ENCODE data around the gene SET.
A peak's percentile ranks its signal among the peaks of the same experiment; 100 is the strongest.
"Not testable (repeated sequence)": the region's sequence is repeated elsewhere in the genome, so short reads cannot be mapped to it uniquely, and the experiment has no call there.

SET gene

DNA sequence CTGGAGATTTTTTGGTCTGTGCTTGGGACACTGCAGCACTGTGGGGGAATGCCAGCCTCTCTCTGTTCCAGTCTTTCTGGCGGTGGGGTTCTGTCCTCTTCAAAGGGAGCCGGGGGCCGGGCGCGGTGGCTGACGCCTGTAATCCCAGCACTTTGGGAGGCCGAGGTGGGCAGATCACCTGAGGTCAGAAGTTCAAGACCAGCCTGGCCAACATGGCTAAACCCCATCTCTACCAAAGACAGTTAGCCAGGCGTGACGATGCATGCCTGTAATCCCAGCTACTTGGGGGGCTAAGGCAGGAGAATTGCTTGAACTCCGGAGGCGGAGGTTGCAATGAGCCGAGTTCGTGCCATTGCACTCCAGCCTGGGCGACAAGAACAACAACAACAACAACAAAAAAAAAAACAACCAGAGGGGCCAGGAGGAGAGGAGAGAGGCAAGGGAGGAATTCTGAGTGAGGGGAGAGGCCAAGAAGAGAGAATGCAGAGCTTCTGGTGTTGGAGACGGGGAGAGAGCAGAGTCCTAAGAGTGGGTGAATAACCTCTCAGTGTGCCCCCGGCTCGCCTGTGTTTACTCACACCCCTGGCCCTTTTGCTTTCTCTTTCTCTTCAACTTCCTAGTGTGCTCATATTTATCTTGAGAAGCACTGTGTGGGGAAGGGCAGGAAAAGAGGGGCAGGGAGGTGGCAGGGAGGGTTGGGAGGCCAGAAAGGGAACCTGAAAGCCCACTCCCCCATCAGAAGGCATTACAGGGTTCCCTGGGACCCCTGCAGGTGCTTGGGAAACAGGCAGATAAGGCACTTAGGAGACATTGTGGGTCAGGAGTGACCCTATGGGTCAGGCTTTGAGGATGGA is 3.2 kb upstream of the SET start:
- Histone ChIP-seq H3K9me3 (ENCODE audit: control insufficient read depth, low read length) (no peaks in the 10 kb centered on the region), H3K36me3 (ENCODE audit: control insufficient read depth, insufficient read depth, low read length) (no peaks in the 10 kb centered on the region), H3K4me3 (ENCODE audit: insufficient read depth, low read depth, low read length, poor library complexity, severe bottlenecking) (peak overlapping the region; percentile 36), H3K27ac (ENCODE audit: insufficient read depth, low read length, poor library complexity, severe bottlenecking) (peak overlapping the region; percentile 71), H3K4me1 (ENCODE audit: control insufficient read depth, insufficient read depth, low read length, poor library complexity, severe bottlenecking) (peaks cover 39% of the 10 kb centered on the region), H3K27me3 (replicated peaks; ENCODE audit: control insufficient read depth, insufficient read depth, low read length, poor library complexity, severe bottlenecking) (no peaks in the 10 kb centered on the region)
- DNase-seq = peak in 1 of 3 donors; percentile 8

DNA sequence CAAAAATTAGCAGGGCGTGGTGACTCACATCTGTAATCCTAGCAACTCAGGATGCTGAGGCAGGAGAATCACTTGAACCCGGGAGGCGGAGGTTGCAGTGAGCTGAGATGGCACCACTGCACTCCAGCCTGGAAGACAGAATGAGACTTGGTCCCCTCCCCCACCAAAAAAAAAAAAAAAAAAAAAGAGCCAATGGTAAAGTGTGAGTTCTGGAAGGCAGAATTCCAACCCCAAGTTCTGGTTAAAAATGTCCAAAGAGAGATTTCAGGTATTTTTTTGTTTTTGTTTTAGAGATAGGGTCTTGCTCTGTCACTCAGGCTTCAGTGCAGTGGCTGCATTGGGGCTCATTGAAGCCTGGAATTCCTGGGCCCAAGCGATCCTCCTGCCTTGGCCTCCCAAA is 1.6 kb upstream of the SET start:
- Histone ChIP-seq H3K4me3 (ENCODE audit: insufficient read depth, low read depth, low read length, poor library complexity, severe bottlenecking) (no peak overlapping the region), H3K27me3 (replicated peaks; ENCODE audit: control insufficient read depth, insufficient read depth, low read length, poor library complexity, severe bottlenecking) (no peaks in the 10 kb centered on the region), H3K4me1 (ENCODE audit: control insufficient read depth, insufficient read depth, low read length, poor library complexity, severe bottlenecking) (peaks cover 45% of the 10 kb centered on the region), H3K36me3 (ENCODE audit: control insufficient read depth, insufficient read depth, low read length) (peaks cover 12% of the 10 kb centered on the region), H3K9me3 (ENCODE audit: control insufficient read depth, low read length) (no peaks in the 10 kb centered on the region), H3K27ac (ENCODE audit: insufficient read depth, low read length, poor library complexity, severe bottlenecking) (no peak overlapping the region)
- DNase-seq = no peak

DNA sequence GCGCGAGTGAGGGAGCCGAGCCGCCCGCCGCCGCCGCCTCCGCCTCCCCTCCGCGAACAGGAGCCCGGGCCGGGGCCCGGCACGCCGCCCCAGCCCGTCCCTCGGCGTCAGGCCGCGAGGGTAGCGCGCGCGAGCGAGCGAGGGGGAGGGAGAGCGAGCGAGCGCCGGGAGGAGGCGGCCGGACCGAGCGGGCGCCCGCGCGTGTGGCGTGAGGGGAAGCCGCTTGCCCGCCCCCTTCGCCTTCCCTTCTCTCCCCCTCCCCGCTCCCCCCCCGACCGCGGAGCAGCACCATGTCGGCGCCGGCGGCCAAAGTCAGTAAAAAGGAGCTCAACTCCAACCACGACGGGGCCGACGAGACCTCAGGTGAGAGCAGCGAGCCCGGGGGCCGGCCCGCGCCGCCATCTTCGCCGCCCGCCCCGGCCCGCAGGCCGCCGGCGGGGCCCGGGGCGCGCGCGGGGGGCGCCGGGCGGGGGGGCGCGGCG is 312 bp downstream of the SET start:
- Histone ChIP-seq H3K27me3 (replicated peaks; ENCODE audit: control insufficient read depth, insufficient read depth, low read length, poor library complexity, severe bottlenecking) (no peaks in the 10 kb centered on the region), H3K36me3 (ENCODE audit: control insufficient read depth, insufficient read depth, low read length) (peaks cover 31% of the 10 kb centered on the region), H3K9me3 (ENCODE audit: control insufficient read depth, low read length) (no peaks in the 10 kb centered on the region), H3K4me1 (ENCODE audit: control insufficient read depth, insufficient read depth, low read length, poor library complexity, severe bottlenecking) (peaks cover 37% of the 10 kb centered on the region), H3K4me3 (ENCODE audit: insufficient read depth, low read depth, low read length, poor library complexity, severe bottlenecking) (peak overlapping the region; percentile 56), H3K27ac (ENCODE audit: insufficient read depth, low read length, poor library complexity, severe bottlenecking) (peak overlapping the region; percentile 79)
- DNase-seq = peak in 2 of 3 donors; percentile 44 to 53

DNA sequence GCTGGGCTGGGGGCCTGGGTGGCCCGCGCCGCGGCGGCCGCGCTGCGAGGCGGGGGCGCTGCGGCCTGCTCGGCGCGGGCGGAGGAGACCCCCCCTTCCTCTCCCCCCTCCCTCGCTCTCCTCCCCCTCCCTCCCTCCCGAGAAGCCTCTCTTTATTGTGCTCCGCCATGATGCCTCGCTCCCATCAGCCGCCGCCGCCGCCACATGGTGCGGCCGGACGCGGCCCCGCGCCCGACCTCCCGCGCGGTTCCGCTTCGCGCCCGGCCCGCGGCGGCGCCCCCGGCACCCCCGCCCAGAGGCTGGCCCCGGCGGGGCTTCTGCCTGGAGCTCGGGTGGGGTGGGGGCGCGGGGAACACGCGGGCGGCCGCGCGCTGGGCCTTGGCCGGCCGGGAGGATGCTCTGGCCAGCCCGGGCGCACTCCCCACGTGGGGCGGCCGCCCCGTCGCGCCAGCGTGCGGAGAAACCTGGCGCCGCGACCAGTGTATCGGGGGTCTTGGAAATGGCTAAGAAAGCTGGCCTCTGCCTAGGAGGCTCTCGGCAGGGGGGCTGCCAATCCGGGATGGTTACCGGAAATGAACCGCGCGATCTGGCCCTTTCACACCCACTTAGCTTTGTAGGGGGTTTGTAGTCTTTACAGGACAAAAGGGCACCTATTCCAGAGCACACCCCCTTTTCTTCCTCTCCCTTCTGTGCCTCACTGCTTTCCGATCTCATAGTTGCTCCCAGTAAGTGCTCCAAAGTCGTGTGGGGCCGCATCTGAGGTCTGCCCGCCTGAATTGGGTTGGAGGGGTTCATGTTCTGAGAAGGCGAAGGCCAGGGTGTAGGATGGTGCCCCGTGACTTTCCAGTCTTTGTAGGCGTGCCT is 1.0 kb downstream of the SET start:
- H3K4me3 ChIP-seq (ENCODE audit: insufficient read depth, low read depth, low read length, poor library complexity, severe bottlenecking) = peak overlapping the region; percentile 60
- H3K9me3 ChIP-seq (ENCODE audit: control insufficient read depth, low read length) = no peaks in the 10 kb centered on the region
- peak; percentile 44 to 52 (median 45) for DNase-seq
- H3K27me3 ChIP-seq (replicated peaks; ENCODE audit: control insufficient read depth, insufficient read depth, low read length, poor library complexity, severe bottlenecking) = no peaks in the 10 kb centered on the region
- peaks cover 30% of the 10 kb centered on the region for H3K4me1 ChIP-seq (ENCODE audit: control insufficient read depth, insufficient read depth, low read length, poor library complexity, severe bottlenecking)
- peaks cover 32% of the 10 kb centered on the region for H3K36me3 ChIP-seq (ENCODE audit: control insufficient read depth, insufficient read depth, low read length)
- H3K27ac ChIP-seq (ENCODE audit: insufficient read depth, low read length, poor library complexity, severe bottlenecking) = peak overlapping the region; percentile 68

DNA sequence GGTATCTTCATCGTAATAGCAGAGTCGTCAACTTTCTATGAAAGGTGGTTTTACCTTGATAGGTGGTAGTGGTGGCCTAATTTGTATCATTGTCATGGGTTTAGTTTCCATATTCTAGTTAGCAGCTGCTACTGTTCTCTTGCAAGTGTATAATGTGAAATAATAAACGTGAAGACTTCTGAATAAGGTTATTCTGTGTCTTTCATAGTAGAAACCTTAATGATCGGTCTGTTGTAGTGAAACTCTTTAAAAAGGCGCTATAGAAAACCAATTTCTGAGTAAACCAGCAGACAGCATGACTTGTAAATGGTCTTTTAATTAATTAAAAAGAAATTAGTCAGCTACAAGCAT is 1.6 kb downstream of the SET start:
- Histone ChIP-seq H3K4me1 (ENCODE audit: control insufficient read depth, insufficient read depth, low read length, poor library complexity, severe bottlenecking) (peaks cover 24% of the 10 kb centered on the region), H3K27me3 (replicated peaks; ENCODE audit: control insufficient read depth, insufficient read depth, low read length, poor library complexity, severe bottlenecking) (no peaks in the 10 kb centered on the region), H3K27ac (ENCODE audit: insufficient read depth, low read length, poor library complexity, severe bottlenecking) (peak overlapping the region; percentile 68), H3K36me3 (ENCODE audit: control insufficient read depth, insufficient read depth, low read length) (peaks cover 33% of the 10 kb centered on the region), H3K9me3 (ENCODE audit: control insufficient read depth, low read length) (no peaks in the 10 kb centered on the region), H3K4me3 (ENCODE audit: insufficient read depth, low read depth, low read length, poor library complexity, severe bottlenecking) (peak overlapping the region; percentile 60)
- DNase-seq = no peak

DNA sequence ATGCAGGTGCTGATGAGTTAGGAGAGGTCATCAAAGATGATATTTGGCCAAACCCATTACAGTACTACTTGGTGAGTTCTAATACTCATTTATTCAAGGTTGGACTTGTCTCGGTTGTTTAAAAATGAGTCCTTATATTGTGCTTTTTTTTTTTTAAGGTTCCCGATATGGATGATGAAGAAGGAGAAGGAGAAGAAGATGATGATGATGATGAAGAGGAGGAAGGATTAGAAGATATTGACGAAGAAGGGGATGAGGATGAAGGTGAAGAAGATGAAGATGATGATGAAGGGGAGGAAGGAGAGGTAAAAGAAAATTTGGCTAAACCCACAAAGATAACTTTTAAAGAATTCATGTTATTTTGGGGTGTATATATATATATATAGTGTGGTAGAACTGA is 4.7 kb downstream of the SET start:
- H3K36me3 ChIP-seq (ENCODE audit: control insufficient read depth, insufficient read depth, low read length) = peaks cover 37% of the 10 kb centered on the region
- not testable (repeated sequence) for H3K4me3 ChIP-seq (ENCODE audit: insufficient read depth, low read depth, low read length, poor library complexity, severe bottlenecking)

DNA sequence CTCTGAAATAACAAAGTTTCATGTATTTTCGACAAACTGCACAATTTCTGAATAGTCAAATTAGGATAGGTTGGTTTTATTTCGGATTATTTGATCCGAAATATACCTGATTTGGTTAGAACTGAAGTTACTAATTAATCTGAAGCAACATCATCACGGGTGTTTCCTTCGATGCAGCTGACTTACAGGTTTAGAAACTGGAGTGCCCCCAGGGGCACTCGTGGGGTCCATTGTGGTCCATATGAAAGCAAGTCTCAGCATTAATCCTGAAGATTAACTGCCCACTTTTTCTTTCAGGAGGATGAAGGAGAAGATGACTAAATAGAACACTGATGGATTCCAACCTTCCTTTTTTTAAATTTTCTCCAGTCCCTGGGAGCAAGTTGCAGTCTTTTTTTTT is 5.3 kb downstream of the SET start:
- no peak for DNase-seq
- Histone ChIP-seq H3K27ac (ENCODE audit: insufficient read depth, low read length, poor library complexity, severe bottlenecking) (no peak overlapping the region), H3K4me1 (ENCODE audit: control insufficient read depth, insufficient read depth, low read length, poor library complexity, severe bottlenecking) (peaks cover 8% of the 10 kb centered on the region), H3K27me3 (replicated peaks; ENCODE audit: control insufficient read depth, insufficient read depth, low read length, poor library complexity, severe bottlenecking) (no peaks in the 10 kb centered on the region), H3K36me3 (ENCODE audit: control insufficient read depth, insufficient read depth, low read length) (peaks cover 37% of the 10 kb centered on the region), H3K9me3 (ENCODE audit: control insufficient read depth, low read length) (no peaks in the 10 kb centered on the region), H3K4me3 (ENCODE audit: insufficient read depth, low read depth, low read length, poor library complexity, severe bottlenecking) (no peak overlapping the region)

More for the DNA sequence above, 4.7 kb downstream of the SET start:
- DNase-seq; H3K27me3 ChIP-seq (replicated peaks; ENCODE audit: control insufficient read depth, insufficient read depth, low read length, poor library complexity, severe bottlenecking); H3K27ac ChIP-seq (ENCODE audit: insufficient read depth, low read length, poor library complexity, severe bottlenecking); H3K9me3 ChIP-seq (ENCODE audit: control insufficient read depth, low read length); H3K4me1 ChIP-seq (ENCODE audit: control insufficient read depth, insufficient read depth, low read length, poor library complexity, severe bottlenecking): not testable (repeated sequence)

DNA sequence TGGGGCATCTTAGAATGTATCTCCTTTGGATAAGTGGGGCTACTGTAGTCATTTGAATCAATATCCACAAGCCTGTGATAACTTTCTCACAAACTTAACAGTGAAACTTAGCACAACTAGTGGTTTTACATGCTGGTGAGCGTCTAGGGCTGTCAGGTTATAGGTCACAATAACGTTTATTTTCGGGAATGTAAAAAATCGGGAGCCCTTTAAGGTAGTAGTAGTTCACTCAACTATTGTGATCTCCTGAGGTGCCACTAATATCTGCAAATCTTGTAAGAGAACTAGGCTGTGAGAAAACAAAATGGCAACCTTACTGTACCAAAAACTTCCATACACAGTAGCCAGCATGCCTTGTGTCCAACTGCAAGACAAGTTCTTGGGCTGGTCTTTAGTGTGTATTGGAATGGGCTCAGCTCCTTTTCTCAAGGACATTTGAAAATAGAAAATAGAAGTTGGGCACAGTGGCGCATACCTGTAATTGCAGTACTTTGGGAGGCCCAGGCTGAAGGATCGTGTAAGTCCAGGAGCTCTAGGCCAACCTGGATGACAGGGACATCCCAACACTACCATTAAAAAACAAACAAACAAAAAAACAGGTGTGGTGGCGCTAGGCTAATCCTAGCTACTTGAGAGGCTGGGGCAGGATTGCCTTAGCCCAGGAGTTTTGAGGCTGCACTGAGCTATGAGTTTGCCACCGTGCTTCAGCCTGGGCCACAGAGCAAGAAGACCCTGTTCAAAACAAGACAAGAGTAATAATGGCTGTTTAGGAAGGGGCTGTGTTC is 8.1 kb downstream of the SET start:
- Histone ChIP-seq H3K9me3 (ENCODE audit: control insufficient read depth, low read length) (no peaks in the 10 kb centered on the region), H3K27me3 (replicated peaks; ENCODE audit: control insufficient read depth, insufficient read depth, low read length, poor library complexity, severe bottlenecking) (no peaks in the 10 kb centered on the region), H3K4me1 (ENCODE audit: control insufficient read depth, insufficient read depth, low read length, poor library complexity, severe bottlenecking) (peaks cover 3% of the 10 kb centered on the region), H3K36me3 (ENCODE audit: control insufficient read depth, insufficient read depth, low read length) (peaks cover 28% of the 10 kb centered on the region), H3K27ac (ENCODE audit: insufficient read depth, low read length, poor library complexity, severe bottlenecking) (no peak overlapping the region), H3K4me3 (ENCODE audit: insufficient read depth, low read depth, low read length, poor library complexity, severe bottlenecking) (no peak overlapping the region)
- no peak for DNase-seq

DNA sequence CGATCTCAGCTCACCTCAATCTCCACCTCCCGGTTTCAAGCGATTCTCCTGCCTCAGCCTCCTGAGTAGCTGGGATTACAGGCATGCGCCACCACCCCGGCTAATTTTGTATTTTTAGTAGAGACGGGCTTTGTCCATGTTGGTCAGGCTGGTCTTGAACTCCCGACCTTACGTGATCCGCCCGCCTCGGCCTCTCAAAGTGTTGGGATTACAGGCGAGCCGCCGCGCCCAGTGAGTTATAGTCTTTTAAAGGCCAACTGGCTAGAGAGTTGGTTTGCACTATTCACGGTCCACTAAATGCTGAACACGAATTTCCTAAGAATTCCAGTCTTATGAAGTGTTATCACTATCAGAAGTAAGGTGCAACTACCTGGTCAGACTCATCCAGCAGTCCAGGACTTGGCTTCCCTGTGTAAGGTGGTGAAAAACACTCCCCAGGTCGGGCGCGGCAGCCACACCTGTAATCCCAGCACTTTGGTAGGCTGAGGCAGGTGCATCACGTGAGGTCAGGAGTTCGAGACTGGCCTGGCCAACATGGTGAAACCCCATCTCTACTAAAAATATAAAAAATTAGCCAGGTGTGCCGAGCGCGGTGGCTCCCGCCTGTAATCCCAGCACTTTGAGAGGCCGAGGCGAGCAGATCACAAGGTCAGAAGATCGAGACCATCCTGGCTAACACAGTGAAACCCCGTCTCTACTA is 10.2 kb downstream of the SET start:
- H3K27me3 ChIP-seq (replicated peaks; ENCODE audit: control insufficient read depth, insufficient read depth, low read length, poor library complexity, severe bottlenecking); H3K27ac ChIP-seq (ENCODE audit: insufficient read depth, low read length, poor library complexity, severe bottlenecking); H3K4me3 ChIP-seq (ENCODE audit: insufficient read depth, low read depth, low read length, poor library complexity, severe bottlenecking); DNase-seq; H3K36me3 ChIP-seq (ENCODE audit: control insufficient read depth, insufficient read depth, low read length); H3K9me3 ChIP-seq (ENCODE audit: control insufficient read depth, low read length): not testable (repeated sequence)
- H3K4me1 ChIP-seq (ENCODE audit: control insufficient read depth, insufficient read depth, low read length, poor library complexity, severe bottlenecking) = peaks cover 11% of the 10 kb centered on the region

Data from effector memory CD4-positive, alpha-beta T cell (primary cell).